Measurements from ENCODE around the gene ANAPC13.

Gene ANAPC13

GRCh38 chr3:134505485-134505884 lies 19.7 kb upstream of the ANAPC13 start:
- FAIRE-seq: no peak
- no peak for DNase-seq (ENCODE audit: insufficient read length)
- TF ChIP-seq POLR2AphosphoS5 (IDR thresholded peaks at IDR 0.05; ENCODE audit: low read depth, low read length): no peak

- TF ChIP-seq POLR2AphosphoS5 (IDR thresholded peaks at IDR 0.05; ENCODE audit: low read depth, low read length) (no peak), TAF1 (IDR thresholded peaks at IDR 0.05; ENCODE audit: borderline replicate concordance, low read depth, low read length) (no peak), POLR2A (IDR thresholded peaks at IDR 0.05; ENCODE audit: low read depth, low read length) (no peak)
- FAIRE-seq: peak; percentile 17
- no peak for DNase-seq (ENCODE audit: insufficient read length)
These were observed 18.3 kb upstream of the ANAPC13 start for GRCh38 chr3:134504132-134504531.

- no peak for DNase-seq (ENCODE audit: insufficient read length)
- no peak for FAIRE-seq
- TF ChIP-seq POLR2A (IDR thresholded peaks at IDR 0.05; ENCODE audit: low read depth, low read length): no peak
- TF ChIP-seq POLR2AphosphoS5 (IDR thresholded peaks at IDR 0.05; ENCODE audit: low read depth, low read length): no peak
- no peak for TF ChIP-seq TAF1 (IDR thresholded peaks at IDR 0.05; ENCODE audit: borderline replicate concordance, low read depth, low read length)
These were observed 17.5 kb upstream of the ANAPC13 start for GRCh38 chr3:134503266-134503665.

GRCh38 chr3:134496471-134497071 lies 10.8 kb upstream of the ANAPC13 start:
- FAIRE-seq: no peak
- DNase-seq (ENCODE audit: insufficient read length): no peak
- no peak for TF ChIP-seq TAF1 (IDR thresholded peaks at IDR 0.05; ENCODE audit: borderline replicate concordance, low read depth, low read length)
- TF ChIP-seq POLR2A (IDR thresholded peaks at IDR 0.05; ENCODE audit: low read depth, low read length): no peak
- TF ChIP-seq POLR2AphosphoS5 (IDR thresholded peaks at IDR 0.05; ENCODE audit: low read depth, low read length): no peak

GRCh38 chr3:134495980-134496379 lies 10.2 kb upstream of the ANAPC13 start:
- DNase-seq (ENCODE audit: insufficient read length) (no peak), FAIRE-seq (peak; percentile 33)
- TF ChIP-seq POLR2A (IDR thresholded peaks at IDR 0.05; ENCODE audit: low read depth, low read length): no peak
- TF ChIP-seq POLR2AphosphoS5 (IDR thresholded peaks at IDR 0.05; ENCODE audit: low read depth, low read length): no peak
- no peak for TF ChIP-seq TAF1 (IDR thresholded peaks at IDR 0.05; ENCODE audit: borderline replicate concordance, low read depth, low read length)

- DNase-seq (ENCODE audit: insufficient read length) (no peak), FAIRE-seq (no peak)
- TF ChIP-seq POLR2AphosphoS5 (IDR thresholded peaks at IDR 0.05; ENCODE audit: low read depth, low read length) (no peak), POLR2A (IDR thresholded peaks at IDR 0.05; ENCODE audit: low read depth, low read length) (no peak), TAF1 (IDR thresholded peaks at IDR 0.05; ENCODE audit: borderline replicate concordance, low read depth, low read length) (no peak)
These were observed 8.7 kb upstream of the ANAPC13 start for GRCh38 chr3:134494495-134494894.

GRCh38 chr3:134487406-134487805 lies 1.6 kb upstream of the ANAPC13 start:
- TF ChIP-seq POLR2A (IDR thresholded peaks at IDR 0.05; ENCODE audit: low read depth, low read length): peak; percentile 45; the same call in 1 of the 2 replicates
- TF ChIP-seq POLR2AphosphoS5 (IDR thresholded peaks at IDR 0.05; ENCODE audit: low read depth, low read length): no peak
- FAIRE-seq: no peak
- peak; percentile 16 for DNase-seq (ENCODE audit: insufficient read length)

- no peak for DNase-seq (ENCODE audit: insufficient read length)
- FAIRE-seq: no peak
- TF ChIP-seq TAF1 (IDR thresholded peaks at IDR 0.05; ENCODE audit: borderline replicate concordance, low read depth, low read length) (no peak), POLR2AphosphoS5 (IDR thresholded peaks at IDR 0.05; ENCODE audit: low read depth, low read length) (no peak), POLR2A (IDR thresholded peaks at IDR 0.05; ENCODE audit: low read depth, low read length) (no peak)
These were observed 824 bp upstream of the ANAPC13 start for GRCh38 chr3:134486577-134487041.

GRCh38 chr3:134485075-134485717 lies 589 bp downstream of the ANAPC13 start:
- TF ChIP-seq POLR2A (IDR thresholded peaks at IDR 0.05; ENCODE audit: low read depth, low read length): no peak
- TF ChIP-seq TAF1 (IDR thresholded peaks at IDR 0.05; ENCODE audit: borderline replicate concordance, low read depth, low read length): 0 out of 2 replicates have a peak, but pooled peaks have one; percentile 10
- TF ChIP-seq POLR2AphosphoS5 (IDR thresholded peaks at IDR 0.05; ENCODE audit: low read depth, low read length): no peak
- peak; percentile 24 for FAIRE-seq
- peak; percentile 31 for DNase-seq (ENCODE audit: insufficient read length)

- FAIRE-seq (no peak), DNase-seq (ENCODE audit: insufficient read length) (no peak)
- TF ChIP-seq POLR2AphosphoS5 (IDR thresholded peaks at IDR 0.05; ENCODE audit: low read depth, low read length) (no peak), TAF1 (IDR thresholded peaks at IDR 0.05; ENCODE audit: borderline replicate concordance, low read depth, low read length) (no peak), POLR2A (IDR thresholded peaks at IDR 0.05; ENCODE audit: low read depth, low read length) (no peak)
These were observed 2.4 kb downstream of the ANAPC13 start for GRCh38 chr3:134483195-134483900.

GRCh38 chr3:134482622-134483021 lies 3.2 kb downstream of the ANAPC13 start:
- no peak for DNase-seq (ENCODE audit: insufficient read length)
- TF ChIP-seq POLR2AphosphoS5 (IDR thresholded peaks at IDR 0.05; ENCODE audit: low read depth, low read length): no peak
- no peak for TF ChIP-seq TAF1 (IDR thresholded peaks at IDR 0.05; ENCODE audit: borderline replicate concordance, low read depth, low read length)
- TF ChIP-seq POLR2A (IDR thresholded peaks at IDR 0.05; ENCODE audit: low read depth, low read length): no peak
- FAIRE-seq: no peak

GRCh38 chr3:134481166-134481565 lies 4.6 kb downstream of the ANAPC13 start:
- FAIRE-seq: no peak

More at GRCh38 chr3:134481166-134481565, 4.6 kb downstream of the ANAPC13 start:
- DNase-seq (ENCODE audit: insufficient read length): no peak
- no peak for TF ChIP-seq POLR2AphosphoS5 (IDR thresholded peaks at IDR 0.05; ENCODE audit: low read depth, low read length)
- TF ChIP-seq TAF1 (IDR thresholded peaks at IDR 0.05; ENCODE audit: borderline replicate concordance, low read depth, low read length): no peak
- no peak for TF ChIP-seq POLR2A (IDR thresholded peaks at IDR 0.05; ENCODE audit: low read depth, low read length)
